Endothelial cell of umbilical vein (primary cell): ENCODE results near the gene SGF29. TPM values are rescaled to one million over a fixed set of nuclear protein-coding genes. Genes with fewer than 3 reads are reported as not detected.

Source experiments
- BruUV-seq: library from RNA; stranded (reverse); fragments of 400-500 nt; replicated peaks from 2 replicates; lab custom pipeline; 2021; lab: Mats Ljungman, UMichigan
- CTCF ChIA-PET: fragments of 300-600, 350-600 bp; sonication (Branson Sonifier 250); formaldehyde crosslinking; loops from one replicate; lab custom pipeline; 2021; ENCODE audit warnings: antibody characterized with exemption, inconsistent platforms; lab: Charles Lee
- POLR2A ChIA-PET: fragments of 300-600, 350-600 bp; sonication (Branson Sonifier 250); formaldehyde crosslinking; loops from one replicate; lab custom pipeline; 2021; ENCODE audit warnings: antibody characterized with exemption, inconsistent platforms; lab: Charles Lee
- DNase-seq: peaks from one replicate; pipeline ENCODE4 v3.0.0-alpha.2; 2011; ENCODE audit warnings: low read depth, low spot score
- FAIRE-seq: peaks from 2 replicates; lab custom pipeline; 2011; peaks lifted over from hg19 to GRCh38; lab: Jason Lieb, UNC
- H2AFZ ChIP-seq: 2 replicates; pipeline ENCODE4 v1.6.0; 2012; ENCODE audit warnings: low read depth, low read length, control low read depth, inconsistent platforms
- H3K27ac ChIP-seq: 2 replicates; pipeline ENCODE4 v1.5.1; 2011; ENCODE audit warnings: low read depth, mild to moderate bottlenecking, control low read depth, low read length, moderate library complexity; ENCODE audit not compliant: insufficient read depth
- H3K27me3 ChIP-seq, 2 experiments: 2 replicates each; pipeline versions ENCODE4 v1.6.0 to v1.6.1; 2011; ENCODE audit warnings: low read length in 2 of 2, mixed read lengths in 1 of 2; ENCODE audit not compliant: control insufficient read depth in 2 of 2, insufficient read depth in 2 of 2
- H3K36me3 ChIP-seq, 2 experiments: 2 replicates in 1 of 2; 3 replicates in 1 of 2; pipeline ENCODE4 v1.5.1; 2011; ENCODE audit warnings: low read length in 2 of 2, mild to moderate bottlenecking in 1 of 2, moderate library complexity in 1 of 2; ENCODE audit not compliant: control insufficient read depth in 2 of 2, insufficient read depth in 2 of 2; ENCODE audit errors: extremely low read depth in 1 of 2
- H3K4me1 ChIP-seq: 3 replicates; pipeline ENCODE4 v1.5.1; 2011; ENCODE audit warnings: mild to moderate bottlenecking, low read length; ENCODE audit not compliant: control insufficient read depth, insufficient read depth; ENCODE audit errors: extremely low read depth
- H3K4me2 ChIP-seq: 2 replicates; pipeline ENCODE4 v1.6.1; 2011; ENCODE audit warnings: low read length, control low read depth, mixed read lengths; ENCODE audit not compliant: insufficient read depth
- H3K4me3 ChIP-seq, 3 experiments: fragments of 200-600 bp in 1 of 3; sonication (generic), shearing (Covaris generic) in 1 of 3; replicated peaks in 1 of 3; 2 replicates each; pipeline ENCODE4 v1.5.1; 2011 to 2016; ENCODE audit warnings: control low read depth in 3 of 3, low read length in 3 of 3, mild to moderate bottlenecking in 2 of 3, inconsistent platforms in 1 of 3, low read depth in 1 of 3, moderate library complexity in 1 of 3; ENCODE audit not compliant: insufficient read depth in 1 of 3
- H3K79me2 ChIP-seq: 2 replicates; pipeline ENCODE4 v1.6.0; 2012; ENCODE audit warnings: low read length, inconsistent platforms; ENCODE audit not compliant: control insufficient read depth, insufficient read depth
- H3K9ac ChIP-seq: replicated peaks from 2 replicates; pipeline ENCODE3; 2011; ENCODE audit warnings: low read length, control low read depth; ENCODE audit not compliant: insufficient read depth; ENCODE audit errors: extremely low read depth
- H3K9me1 ChIP-seq: replicated peaks from 3 replicates; pipeline ENCODE4 v1.6.0; 2011; ENCODE audit warnings: mild to moderate bottlenecking, low read length; ENCODE audit not compliant: control insufficient read depth, insufficient read depth; ENCODE audit errors: extremely low read depth
- H3K9me3 ChIP-seq: replicated peaks from 2 replicates; pipeline ENCODE4 v1.5.1; 2012; ENCODE audit warnings: low read length, inconsistent platforms; ENCODE audit not compliant: control insufficient read depth, insufficient read depth
- H4K20me1 ChIP-seq: replicated peaks from 2 replicates; pipeline ENCODE3; 2011; ENCODE audit warnings: mild to moderate bottlenecking, low read length; ENCODE audit not compliant: control insufficient read depth, insufficient read depth; ENCODE audit errors: extremely low read depth
- EZH2 ChIP-seq: IDR thresholded peaks from 2 replicates; pipeline ENCODE4 v1.6.1; 2012; ENCODE audit warnings: borderline replicate concordance, low read depth, mild to moderate bottlenecking, moderate library complexity, low read length, inconsistent platforms; ENCODE audit not compliant: severe bottlenecking
- FOS ChIP-seq: IDR thresholded peaks from 2 replicates; pipeline ENCODE4 v1.6.1; 2011; ENCODE audit warnings: mild to moderate bottlenecking, low read length, moderate library complexity, borderline replicate concordance; ENCODE audit not compliant: insufficient read depth
- GATA2 ChIP-seq: IDR thresholded peaks from 2 replicates; pipeline ENCODE4 v1.7.0; 2011; ENCODE audit warnings: low read depth, mild to moderate bottlenecking, moderate library complexity, mixed read lengths, low read length; ENCODE audit not compliant: insufficient read length, insufficient read depth
- JUN ChIP-seq: IDR thresholded peaks from 2 replicates; pipeline ENCODE4 v1.6.1; 2011; ENCODE audit warnings: borderline replicate concordance, low read depth; ENCODE audit not compliant: insufficient read length, insufficient read depth
- MYC ChIP-seq: IDR thresholded peaks from one replicate; pipeline ENCODE4 v1.6.1; 2011; ENCODE audit warnings: mild to moderate bottlenecking, low read depth, low read length
- POLR2A ChIP-seq: IDR thresholded peaks from 2 replicates; pipeline ENCODE4 v1.6.1; 2012; ENCODE audit warnings: low read depth, mild to moderate bottlenecking, control low read depth, low read length
- POLR2AphosphoS5 ChIP-seq: IDR thresholded peaks from 2 replicates; pipeline ENCODE4 v1.6.1; 2012; ENCODE audit warnings: low read depth, mild to moderate bottlenecking, control low read depth, low read length, moderate library complexity; ENCODE audit not compliant: insufficient read depth
- dilution Hi-C: fragments of 300-500 bp; cut with MboI; formaldehyde crosslinking; loops from one replicate; pipeline ENCODE4 v1.15.0; 2019; ENCODE audit warnings: low sequenced_read_pairs; ENCODE audit not compliant: extremely low pct_ligation_motif_present
- intact Hi-C: fragments of 100-400 bp; cut with micrococcal nuclease; formaldehyde crosslinking; loops from one replicate; pipeline ENCODE4 v1.10.0; 2022
- polyA plus RNA-seq, 4 experiments: library from polyadenylated mRNA; depleted of rRNA in 3 of 4; stranded (reverse) in 3 of 4; unstranded in 1 of 4; fragments of >200 nt; gene quantifications; 2 replicates each; pipeline versions ENCODE4 v1.2.1 to v1.2.3, GENCODE V29; 2011 to 2012; ENCODE audit warnings: missing spikeins in 1 of 4
- total RNA-seq: library from RNA; stranded (reverse); gene quantifications from 2 replicates; pipeline ENCODE4 v1.2.3, GENCODE V29; 2021
- TF ChIP-seq, protein P1 (sequence below): IDR thresholded peaks from 2 replicates; pipeline ENCODE4 v1.6.1; 2011; ENCODE audit not compliant: insufficient read depth, insufficient read length
- TF ChIP-seq, protein P2 (sequence below), 2 donors: IDR thresholded peaks; 1 replicate in 1 of 2; 2 replicates in 1 of 2; pipeline ENCODE4 v1.5.1; 2011; ENCODE audit warnings: low read length in 2 of 2, mild to moderate bottlenecking in 2 of 2, moderate library complexity in 2 of 2, control low read depth in 1 of 2, inconsistent platforms in 1 of 2, low read depth in 1 of 2; ENCODE audit not compliant: insufficient read depth in 1 of 2; ENCODE audit errors: extremely low read depth in 1 of 2

SGF29 gene
- total and polyA plus RNA-seq, 2 donors (not counting 3 experiments of a cell fraction or from before 2014, with no cell fraction given) = 3.4 to 12.0 TPM

DNA sequence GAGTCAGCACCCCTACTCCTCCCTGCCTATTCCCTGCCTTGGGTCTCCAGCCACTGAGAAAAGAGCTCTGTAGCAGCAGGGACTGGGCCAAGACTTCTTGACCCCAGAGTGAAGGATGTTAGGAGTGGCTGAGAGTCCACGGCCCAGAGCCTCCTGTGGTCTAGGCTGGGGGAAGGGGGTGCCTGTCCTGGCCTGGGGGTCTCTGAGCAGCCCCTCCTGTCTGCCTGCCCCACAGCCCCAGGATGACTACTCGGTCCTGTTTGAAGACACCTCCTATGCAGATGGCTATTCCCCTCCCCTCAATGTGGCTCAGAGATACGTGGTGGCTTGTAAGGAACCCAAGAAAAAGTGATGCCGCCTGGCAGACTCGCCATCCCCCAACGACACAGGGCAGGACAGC lies 37.6 kb downstream of the SGF29 start:
- no peak overlapping the region for H3K27ac ChIP-seq
- no peak overlapping the region for H3K4me3 ChIP-seq
- DNase-seq = no peak
- dilution Hi-C loops = no loop called here
- no peaks in the 10 kb centered on the region for H3K27me3 ChIP-seq
- no peak overlapping the region for H2AFZ ChIP-seq
- no peaks in the 10 kb centered on the region for H3K9me3 ChIP-seq
- FAIRE-seq = no peak
- CTCF ChIA-PET = no interaction called here
- POLR2A ChIA-PET = no interaction called here
- H3K4me2 ChIP-seq = no peak overlapping the region
- TF ChIP-seq, protein P1, sequence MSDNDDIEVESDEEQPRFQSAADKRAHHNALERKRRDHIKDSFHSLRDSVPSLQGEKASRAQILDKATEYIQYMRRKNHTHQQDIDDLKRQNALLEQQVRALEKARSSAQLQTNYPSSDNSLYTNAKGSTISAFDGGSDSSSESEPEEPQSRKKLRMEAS = no peak
- TF ChIP-seq EZH2 (no peak), MYC (no peak), FOS (no peak), JUN (no peak), GATA2 (no peak), POLR2AphosphoS5 (no peak), POLR2A (no peak)
- TF ChIP-seq, protein P2, sequence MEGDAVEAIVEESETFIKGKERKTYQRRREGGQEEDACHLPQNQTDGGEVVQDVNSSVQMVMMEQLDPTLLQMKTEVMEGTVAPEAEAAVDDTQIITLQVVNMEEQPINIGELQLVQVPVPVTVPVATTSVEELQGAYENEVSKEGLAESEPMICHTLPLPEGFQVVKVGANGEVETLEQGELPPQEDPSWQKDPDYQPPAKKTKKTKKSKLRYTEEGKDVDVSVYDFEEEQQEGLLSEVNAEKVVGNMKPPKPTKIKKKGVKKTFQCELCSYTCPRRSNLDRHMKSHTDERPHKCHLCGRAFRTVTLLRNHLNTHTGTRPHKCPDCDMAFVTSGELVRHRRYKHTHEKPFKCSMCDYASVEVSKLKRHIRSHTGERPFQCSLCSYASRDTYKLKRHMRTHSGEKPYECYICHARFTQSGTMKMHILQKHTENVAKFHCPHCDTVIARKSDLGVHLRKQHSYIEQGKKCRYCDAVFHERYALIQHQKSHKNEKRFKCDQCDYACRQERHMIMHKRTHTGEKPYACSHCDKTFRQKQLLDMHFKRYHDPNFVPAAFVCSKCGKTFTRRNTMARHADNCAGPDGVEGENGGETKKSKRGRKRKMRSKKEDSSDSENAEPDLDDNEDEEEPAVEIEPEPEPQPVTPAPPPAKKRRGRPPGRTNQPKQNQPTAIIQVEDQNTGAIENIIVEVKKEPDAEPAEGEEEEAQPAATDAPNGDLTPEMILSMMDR (IDR thresholded peaks at IDR 0.05; ENCODE audit: extremely low read depth in 1 of 2, insufficient read depth in 1 of 2, low read depth in 1 of 2, low read length in 2 of 2) = no peak
- peaks cover 0 to 16% of the 10 kb centered on the region in 2 experiments for H3K36me3 ChIP-seq
- H3K9me1 ChIP-seq = no peaks in the 10 kb centered on the region
- no TSS peak for BruUV-seq
- no peaks in the 10 kb centered on the region for H3K79me2 ChIP-seq
- no peak overlapping the region for H3K9ac ChIP-seq
- H3K4me1 ChIP-seq = no peaks in the 10 kb centered on the region
- intact Hi-C loops = no loop called here
- H4K20me1 ChIP-seq = no peaks in the 10 kb centered on the region
